RWPE1 (cell line): ENCODE measurements around the gene OR52E6.

Experiments used
- CTCF ChIA-PET: fragments of 350-600 bp; sonication (Branson Sonifier 250); formaldehyde crosslinking; extraction: SDS; loops from one replicate; lab custom pipeline; 2021; lab: Yijun Ruan, JAX
- POLR2A ChIA-PET: fragments of 400-600 bp; formaldehyde crosslinking; extraction: SDS; loops from one replicate; lab custom pipeline; 2020; ENCODE audit warnings: antibody characterized with exemption; ENCODE audit not compliant: low non-redundant PET; lab: Yijun Ruan, JAX
- DNase-seq: peaks from one replicate; pipeline ENCODE4 v3.0.0; 2012; ENCODE audit warnings: low spot score
- H3K27ac ChIP-seq: fragments of 450-650 bp; 2 replicates; pipeline ENCODE4 v1.5.1; 2017
- TF ChIP-seq, protein P1 (sequence below): fragments of 450-650 bp; conservative IDR thresholded peaks from 2 replicates; pipeline ENCODE4 v1.5.1; 2017; ENCODE audit warnings: low read depth, mild to moderate bottlenecking

OR52E6 gene

DNA sequence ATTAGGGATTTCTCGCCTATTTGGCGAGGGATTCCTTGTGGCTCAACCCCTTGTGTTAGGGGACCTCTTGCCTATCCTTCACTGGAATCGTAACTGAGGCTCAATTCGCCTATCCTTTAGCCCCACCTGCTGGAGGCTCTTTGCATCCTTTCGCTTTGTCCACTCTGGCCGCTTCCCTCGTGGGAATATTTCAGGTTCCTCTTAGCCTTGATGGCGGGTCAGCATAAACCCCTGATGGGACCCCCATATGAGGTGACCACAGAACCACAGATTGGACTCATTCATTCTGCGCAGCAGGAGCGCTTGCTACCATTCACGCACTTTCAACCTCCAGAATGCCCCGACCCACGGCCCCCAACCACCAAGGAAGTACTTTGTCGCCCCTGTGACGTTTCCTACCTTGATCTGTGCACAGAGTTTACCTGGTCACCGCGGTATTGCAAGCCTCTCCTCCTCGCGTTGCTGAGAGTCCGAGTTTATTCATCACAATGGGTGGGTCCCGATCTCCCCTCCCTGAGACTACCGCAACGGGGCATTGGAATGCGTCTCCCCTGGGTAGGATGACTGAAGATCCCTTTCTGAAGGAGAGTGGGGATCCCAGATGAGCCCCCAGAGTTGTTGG lies 33.1 kb downstream of the OR52E6 start, which contains the start of gene OR52N2:
OR52N2 (plus strand) TSS at position 425 of the 622 bp plus-strand sequence. CDS start 11,412 bp downstream, outside the sequence.
- CTCF ChIA-PET: no interaction called here
- TF ChIP-seq, protein P1, sequence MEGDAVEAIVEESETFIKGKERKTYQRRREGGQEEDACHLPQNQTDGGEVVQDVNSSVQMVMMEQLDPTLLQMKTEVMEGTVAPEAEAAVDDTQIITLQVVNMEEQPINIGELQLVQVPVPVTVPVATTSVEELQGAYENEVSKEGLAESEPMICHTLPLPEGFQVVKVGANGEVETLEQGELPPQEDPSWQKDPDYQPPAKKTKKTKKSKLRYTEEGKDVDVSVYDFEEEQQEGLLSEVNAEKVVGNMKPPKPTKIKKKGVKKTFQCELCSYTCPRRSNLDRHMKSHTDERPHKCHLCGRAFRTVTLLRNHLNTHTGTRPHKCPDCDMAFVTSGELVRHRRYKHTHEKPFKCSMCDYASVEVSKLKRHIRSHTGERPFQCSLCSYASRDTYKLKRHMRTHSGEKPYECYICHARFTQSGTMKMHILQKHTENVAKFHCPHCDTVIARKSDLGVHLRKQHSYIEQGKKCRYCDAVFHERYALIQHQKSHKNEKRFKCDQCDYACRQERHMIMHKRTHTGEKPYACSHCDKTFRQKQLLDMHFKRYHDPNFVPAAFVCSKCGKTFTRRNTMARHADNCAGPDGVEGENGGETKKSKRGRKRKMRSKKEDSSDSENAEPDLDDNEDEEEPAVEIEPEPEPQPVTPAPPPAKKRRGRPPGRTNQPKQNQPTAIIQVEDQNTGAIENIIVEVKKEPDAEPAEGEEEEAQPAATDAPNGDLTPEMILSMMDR: peak; percentile 69
- H3K27ac ChIP-seq: no peak within 1 kb of the TSS
- POLR2A ChIA-PET: no interaction called here
- peak; percentile 39 for DNase-seq

DNA sequence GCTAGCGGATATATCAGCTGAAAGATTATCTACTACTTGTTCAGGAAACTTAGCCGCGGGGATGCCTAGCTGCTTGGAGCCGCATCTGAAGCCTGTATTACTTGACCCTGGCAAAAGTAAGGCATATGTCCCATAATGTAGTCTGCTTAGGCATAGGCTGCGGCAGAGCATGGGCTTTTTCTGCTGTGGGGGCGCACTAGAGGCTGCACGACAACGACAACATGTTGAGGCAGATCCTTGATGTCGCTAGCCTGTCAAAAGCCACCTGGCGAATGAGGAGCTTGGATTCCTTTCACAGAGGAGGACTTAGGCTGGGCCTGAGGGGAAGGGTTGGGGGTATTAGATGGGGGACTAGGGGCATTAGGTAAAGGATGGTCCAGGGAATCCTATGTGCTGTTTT lies 34.1 kb downstream of the OR52E6 start:
- CTCF ChIA-PET: no interaction called here
- DNase-seq: no peak

DNA sequence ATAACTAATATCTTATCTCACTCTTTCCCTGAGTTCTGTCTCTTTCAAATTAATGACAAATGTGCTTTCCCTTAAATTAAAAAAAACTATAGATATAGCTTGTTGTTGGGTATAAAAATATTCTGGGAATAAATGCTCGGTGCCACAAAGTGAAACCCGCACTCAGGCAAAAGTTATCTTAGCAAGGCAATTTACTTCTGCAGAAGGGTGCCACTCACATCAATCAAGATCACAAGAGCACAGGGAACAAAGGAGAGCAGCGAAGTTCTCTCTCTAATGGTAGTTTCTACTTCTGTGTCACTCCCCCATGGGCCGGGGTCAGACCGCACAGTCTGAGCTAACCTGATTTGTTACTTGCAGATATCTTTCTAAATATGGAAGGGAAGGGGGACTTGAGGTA lies 37.7 kb downstream of the OR52E6 start:
- ChIA-PET CTCF (no interaction called here), POLR2A (no interaction called here)
- TF ChIP-seq, protein P1: no peak
- DNase-seq: no peak
- no peak overlapping the region for H3K27ac ChIP-seq

More for the DNA sequence above, 34.1 kb downstream of the OR52E6 start:
- TF ChIP-seq, protein P1: no peak
- H3K27ac ChIP-seq: no peak overlapping the region
- POLR2A ChIA-PET: no interaction called here

DNA sequence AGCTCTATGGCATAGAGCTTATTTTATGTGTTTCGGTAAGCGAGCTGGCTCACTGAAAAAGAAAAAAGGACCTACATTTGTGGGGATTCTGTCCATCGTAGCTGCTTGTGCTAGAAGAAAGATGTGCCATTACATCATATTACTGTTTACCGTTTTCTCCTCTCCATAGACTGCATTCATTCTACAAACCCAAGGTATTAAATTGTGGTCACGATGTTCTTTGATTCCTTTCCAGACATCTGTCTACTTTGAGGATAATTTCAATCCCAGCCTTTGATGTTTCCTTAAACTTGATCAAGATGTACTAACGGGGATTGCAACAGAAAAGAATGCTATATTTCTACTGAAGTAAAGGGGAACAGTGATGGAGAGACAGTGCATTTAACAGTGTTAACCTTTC lies 45.2 kb downstream of the OR52E6 start:
- POLR2A ChIA-PET: no interaction called here
- no peak for DNase-seq
- TF ChIP-seq, protein P1: no peak
- H3K27ac ChIP-seq: no peak overlapping the region
- CTCF ChIA-PET: interaction anchor here (0.6 kb wide), 1 partner anchor 111 kb away, joined by 3 read pairs; no protein-coding TSS in a partner anchor

DNA sequence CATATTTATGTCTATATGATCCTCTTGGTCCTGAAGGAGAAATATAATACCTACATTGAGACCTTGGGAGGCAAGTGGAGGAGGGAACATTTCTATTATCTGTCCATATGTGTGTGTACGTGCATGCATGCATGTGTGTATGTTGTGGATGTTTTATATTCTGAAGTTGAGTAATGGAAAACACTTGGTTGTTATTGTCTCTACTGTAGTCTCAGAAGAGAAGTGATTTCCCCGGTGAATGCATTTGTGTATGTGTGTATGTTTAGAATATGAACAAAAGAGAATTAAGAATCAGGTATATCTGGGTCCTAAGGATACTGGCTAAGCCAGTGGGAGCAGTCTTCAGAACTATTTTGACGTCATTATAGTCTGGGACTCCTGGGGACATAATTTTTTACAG lies 50.5 kb downstream of the OR52E6 start, which contains the start of gene OR52N1:
OR52N1 (minus strand) TSS at position 101 of the 400 bp plus-strand sequence. CDS start 2,449 bp downstream, outside the sequence.
- CTCF ChIA-PET: no interaction called here
- DNase-seq: no peak
- POLR2A ChIA-PET: no interaction called here
- no peak within 1 kb of the TSS for H3K27ac ChIP-seq
- TF ChIP-seq, protein P1: no peak
